Sigmoid colon (tissue), 7 donors: ENCODE results near the gene DENND1C. TPM values are rescaled to one million over a fixed set of nuclear protein-coding genes. Genes with fewer than 3 reads are reported as not detected.
A peak's percentile ranks its signal among the peaks of the same experiment; 100 is the strongest.

ENCODE experiments used
- DNase-seq: peaks from one replicate; pipeline ENCODE4 v3.0.0-alpha.2; 2019
- H3K27ac ChIP-seq, 4 donors: fragments of 200-600 bp; sonication (generic); one replicate each; pipeline ENCODE4 v1.5.1; 2016 to 2019; ENCODE audit warnings: mild to moderate bottlenecking in 1 of 4
- H3K27me3 ChIP-seq, 3 donors: fragments of 200-600 bp; sonication (generic); one replicate each; pipeline ENCODE4 v1.5.1; 2019; ENCODE audit warnings: mild to moderate bottlenecking in 1 of 3
- H3K36me3 ChIP-seq, 4 donors: fragments of 200-600 bp; sonication (generic); one replicate each; pipeline ENCODE4 v1.5.1; 2016 to 2019
- H3K4me1 ChIP-seq, 4 donors: fragments of 200-600 bp; sonication (generic); one replicate each; pipeline ENCODE4 v1.5.1; 2017 to 2019
- H3K4me3 ChIP-seq, 4 donors: fragments of 200-600 bp; sonication (generic); one replicate each; pipeline ENCODE4 v1.5.1; 2017 to 2019; ENCODE audit warnings: mild to moderate bottlenecking in 2 of 4, moderate library complexity in 1 of 4
- H3K9me3 ChIP-seq, 4 donors: fragments of 200-600 bp in 3 of 4; sonication (generic) in 3 of 4; one replicate each; pipeline versions ENCODE4 v1.5.1 to v1.6.1; 2013 to 2019
- CTCF ChIP-seq, 4 experiments: fragments of 450-650 bp in 3 of 4; fragments of 200-600 bp in 1 of 4; IDR thresholded peaks; one replicate each; pipeline ENCODE4 v1.5.1; 2016 to 2019; ENCODE audit warnings: antibody characterized with exemption in 4 of 4, mild to moderate bottlenecking in 3 of 4, moderate library complexity in 2 of 4
- EP300 ChIP-seq, 4 donors: sonication (generic); formaldehyde crosslinking; IDR thresholded peaks; one replicate each; pipeline ENCODE4 v1.6.1; 2017; ENCODE audit warnings: antibody characterized with exemption in 4 of 4
- POLR2A ChIP-seq, 2 donors: fragments of 450-650 bp; IDR thresholded peaks; one replicate each; pipeline ENCODE4 v1.6.1; 2016; ENCODE audit warnings: antibody characterized with exemption in 2 of 2, mild to moderate bottlenecking in 2 of 2, moderate library complexity in 2 of 2
- POLR2AphosphoS5 ChIP-seq, 4 donors: sonication (generic); formaldehyde crosslinking; IDR thresholded peaks; one replicate each; pipeline ENCODE4 v1.6.1; 2017; ENCODE audit warnings: antibody characterized with exemption in 4 of 4
- WGBS, 2 donors: extraction: QIAGEN DNeasy Blood & Tissue Kit; methylation state at CpG; one replicate each; pipeline ENCODE4 v1.1.7; 2013; 5-methylcytosine and 5-hydroxymethylcytosine counted together
- intact Hi-C: fragments of 100-400 bp; cut with DNase I; formaldehyde crosslinking; loops from one replicate; pipeline ENCODE4 v1.15.1; 2023
- polyA plus RNA-seq, 3 donors: library from polyadenylated mRNA; stranded (reverse); fragments of 200-250 nt; gene quantifications; one replicate each; pipeline ENCODE4 v1.2.3, GENCODE V29; 2013
- small RNA-seq, 3 donors: library from RNA; depleted of rRNA; stranded (forward); fragments of <200 nt; gene quantifications; one replicate each; pipeline ENCODE3, GENCODE V24; 2016
- total RNA-seq, 4 donors: library from RNA; depleted of rRNA; stranded (reverse); fragments of >200 nt; gene quantifications; one replicate each; pipeline ENCODE4 v1.1.0, GENCODE V29; 2016
- donor health status: healthy with polysubstance abuse.
- donor health status: Bipolar disorder and iron deficiency.
- donor health status: healthy.

DENND1C gene
- total and polyA plus RNA-seq, 7 donors = 0.99 to 18.1 (median 1.9) TPM; not detected in 1

GRCh38 chr19:6421075-6422014 is 60.2 kb downstream of the DENND1C start:
- intact Hi-C loops = no loop called here
- 85 to 87% methylated on average over 20 of the region's 20 CpGs for WGBS, 2 donors
- H3K4me1 ChIP-seq = peaks cover 4 to 43% (median 30%) of the 10 kb centered on the region in 4 donors
- DNase-seq = no peak
- TF ChIP-seq CTCF (IDR thresholded peaks at IDR 0.05) = no peak
- no peak for TF ChIP-seq POLR2AphosphoS5 (IDR thresholded peaks at IDR 0.05)
- TF ChIP-seq EP300 (IDR thresholded peaks at IDR 0.05) = no peak
- TF ChIP-seq POLR2A (IDR thresholded peaks at IDR 0.05) = no peak
- H3K4me3 ChIP-seq = no peak overlapping the region
- H3K9me3 ChIP-seq = no peaks in the 10 kb centered on the region
- H3K27ac ChIP-seq = no peak overlapping the region
- H3K36me3 ChIP-seq = peaks cover 37 to 57% (median 45%) of the 10 kb centered on the region in 4 donors
- H3K27me3 ChIP-seq = no peaks in the 10 kb centered on the region

GRCh38 chr19:6418562-6418932 is 63.0 kb downstream of the DENND1C start:
- H3K9me3 ChIP-seq = no peaks in the 10 kb centered on the region
- intact Hi-C loops = no loop called here
- H3K27me3 ChIP-seq = no peaks in the 10 kb centered on the region
- 65 to 89% methylated on average over 19 of the region's 19 CpGs for WGBS, 2 donors
- H3K27ac ChIP-seq = no peak overlapping the region
- no peak for DNase-seq
- no peak overlapping the region for H3K4me3 ChIP-seq
- H3K4me1 ChIP-seq = peaks cover 0 to 34% (median 33%) of the 10 kb centered on the region in 4 donors
- TF ChIP-seq EP300 (IDR thresholded peaks at IDR 0.05) = no peak
- TF ChIP-seq POLR2AphosphoS5 (IDR thresholded peaks at IDR 0.05) = no peak
- no peak for TF ChIP-seq POLR2A (IDR thresholded peaks at IDR 0.05)
- no peak for TF ChIP-seq CTCF (IDR thresholded peaks at IDR 0.05)
- peaks cover 55 to 82% (median 70%) of the 10 kb centered on the region in 4 donors for H3K36me3 ChIP-seq

- Histone ChIP-seq H3K36me3 (peaks cover 55 to 82% (median 70%) of the 10 kb centered on the region in 4 donors), H3K4me1 (peaks cover 0 to 33% (median 27%) of the 10 kb centered on the region in 4 donors), H3K27ac (no peak overlapping the region), H3K27me3 (no peaks in the 10 kb centered on the region), H3K4me3 (no peak overlapping the region), H3K9me3 (no peaks in the 10 kb centered on the region)
- peak; percentile 68 for DNase-seq
- TF ChIP-seq EP300 (IDR thresholded peaks at IDR 0.05) (no peak), CTCF (IDR thresholded peaks at IDR 0.05) (peak in 1 of 4 experiments; percentile 33)
- intact Hi-C loops = no loop called here
- 79 to 85% methylated on average over 33 of the region's 33 CpGs for whole genome bisulfite sequencing, 2 donors
Measured at GRCh38 chr19:6417713-6418561, 63.6 kb downstream of the DENND1C start.

Small RNA genes within 50 kb of the gene (small RNA-seq; reads per million reads assigned to genes)
- gene AC010503.2 = 0 reads per million in 3 donors

Other genes starting within 250 kb of the DENND1C start
- 10 to 100 TPM; 12.5 to 20.8 (median 17.6) TPM for gene MLLT1, start 201.8 kb downstream of the DENND1C start, total RNA-seq
- gene MLLT1, start 201.8 kb downstream of the DENND1C start, polyA plus RNA-seq = 10 to 100 TPM in 2 of 3 donors, 1 to 10 TPM in 1; 9.9 to 25.5 (median 15.0) TPM
- not detected for gene ACER1, start 148.2 kb downstream of the DENND1C start, total RNA-seq
- under 1 TPM in 1 of 3 donors, not detected in 2; 0.19 TPM for gene ACER1, start 148.2 kb downstream of the DENND1C start, polyA plus RNA-seq
- gene CLPP, start 120.3 kb downstream of the DENND1C start, total RNA-seq = 10 to 100 TPM; 50.7 to 93.6 (median 70.8) TPM
- 10 to 100 TPM; 72.1 to 98.3 (median 74.7) TPM for gene CLPP, start 120.3 kb downstream of the DENND1C start, polyA plus RNA-seq
- 100 to 1,000 TPM in 1 of 4 donors, 10 to 100 TPM in 3; 65.8 to 146 (median 78.5) TPM for gene ALKBH7, start 109.0 kb downstream of the DENND1C start, total RNA-seq
- gene ALKBH7, start 109.0 kb downstream of the DENND1C start, polyA plus RNA-seq = 100 to 1,000 TPM in 2 of 3 donors, 10 to 100 TPM in 1; 79.5 to 183 (median 175) TPM
- 1 to 10 TPM in 1 of 4 donors, under 1 TPM in 3; 0.41 to 5.8 (median 0.69) TPM for gene PSPN, start 105.9 kb downstream of the DENND1C start, total RNA-seq
- 1 to 10 TPM in 2 of 3 donors, under 1 TPM in 1; 0.60 to 1.7 (median 1.4) TPM for gene PSPN, start 105.9 kb downstream of the DENND1C start, polyA plus RNA-seq
- 10 to 100 TPM; 34.9 to 48.2 (median 37.9) TPM for gene GTF2F1, start 88.6 kb downstream of the DENND1C start, total RNA-seq
- 10 to 100 TPM; 54.3 to 78.3 (median 54.7) TPM for gene GTF2F1, start 88.6 kb downstream of the DENND1C start, polyA plus RNA-seq
- 10 to 100 TPM; 63.9 to 96.9 (median 90.8) TPM for gene KHSRP, start 57.0 kb downstream of the DENND1C start, total RNA-seq
- gene KHSRP, start 57.0 kb downstream of the DENND1C start, polyA plus RNA-seq = 100 to 1,000 TPM in 2 of 3 donors, 10 to 100 TPM in 1; 91.9 to 232 (median 127) TPM
- 1 to 10 TPM in 2 of 4 donors, not detected in 2; 1.1 to 1.4 TPM for gene SLC25A41, start 48.0 kb downstream of the DENND1C start, total RNA-seq
- 1 to 10 TPM in 2 of 3 donors, under 1 TPM in 1; 0.60 to 1.2 (median 1.1) TPM for gene SLC25A41, start 48.0 kb downstream of the DENND1C start, polyA plus RNA-seq
- 100 to 1,000 TPM in 2 of 4 donors, 10 to 100 TPM in 2; 83.6 to 188 (median 109) TPM for gene SLC25A23, start 22.0 kb downstream of the DENND1C start, total RNA-seq
- 100 to 1,000 TPM in 1 of 3 donors, 10 to 100 TPM in 2; 61.5 to 115 (median 85.9) TPM for gene SLC25A23, start 22.0 kb downstream of the DENND1C start, polyA plus RNA-seq
- 1 to 10 TPM in 2 of 4 donors, under 1 TPM in 1, not detected in 1; 0.36 to 1.5 (median 1.3) TPM for gene CRB3, start 17.5 kb downstream of the DENND1C start, total RNA-seq
- 100 to 1,000 TPM in 2 of 3 donors, 10 to 100 TPM in 1; 70.3 to 202 (median 145) TPM for gene CRB3, start 17.5 kb downstream of the DENND1C start, polyA plus RNA-seq
- 1 to 10 TPM; 2.0 to 6.1 (median 3.0) TPM for gene TUBB4A, start 20.5 kb upstream of the DENND1C start, total RNA-seq
- 1 to 10 TPM in 1 of 3 donors, under 1 TPM in 1, not detected in 1; under 0.01 to 2.4 TPM for gene TUBB4A, start 20.5 kb upstream of the DENND1C start, polyA plus RNA-seq
- gene TNFSF9, start 49.2 kb upstream of the DENND1C start, total RNA-seq = 1 to 10 TPM in 1 of 4 donors, under 1 TPM in 2, not detected in 1; 0.16 to 1.8 (median 0.36) TPM
- 1 to 10 TPM in 1 of 3 donors, under 1 TPM in 2; 0.46 to 4.2 (median 0.60) TPM for gene TNFSF9, start 49.2 kb upstream of the DENND1C start, polyA plus RNA-seq
- gene CD70, start 109.4 kb upstream of the DENND1C start, total RNA-seq = under 1 TPM in 1 of 4 donors, not detected in 3; 0.36 TPM
- gene CD70, start 109.4 kb upstream of the DENND1C start, polyA plus RNA-seq = 1 to 10 TPM in 1 of 3 donors, not detected in 2; 1.8 TPM
- 1 to 10 TPM in 1 of 4 donors, under 1 TPM in 2, not detected in 1; under 0.01 to 2.0 (median 0.41) TPM for gene TNFSF14, start 188.4 kb upstream of the DENND1C start, total RNA-seq
- gene TNFSF14, start 188.4 kb upstream of the DENND1C start, polyA plus RNA-seq = 1 to 10 TPM in 1 of 3 donors, not detected in 2; 2.8 TPM
- gene C3, start 238.9 kb upstream of the DENND1C start, total RNA-seq = 1,000 to 10,000 TPM in 1 of 4 donors, 100 to 1,000 TPM in 3; 317 to 1,284 (median 452) TPM
- gene C3, start 238.9 kb upstream of the DENND1C start, polyA plus RNA-seq = 100 to 1,000 TPM in 1 of 3 donors, 10 to 100 TPM in 1, 1 to 10 TPM in 1; 9.0 to 313 (median 66.7) TPM